ENCODE data around the gene CBFA2T3.

The CBFA2T3 gene

DNA sequence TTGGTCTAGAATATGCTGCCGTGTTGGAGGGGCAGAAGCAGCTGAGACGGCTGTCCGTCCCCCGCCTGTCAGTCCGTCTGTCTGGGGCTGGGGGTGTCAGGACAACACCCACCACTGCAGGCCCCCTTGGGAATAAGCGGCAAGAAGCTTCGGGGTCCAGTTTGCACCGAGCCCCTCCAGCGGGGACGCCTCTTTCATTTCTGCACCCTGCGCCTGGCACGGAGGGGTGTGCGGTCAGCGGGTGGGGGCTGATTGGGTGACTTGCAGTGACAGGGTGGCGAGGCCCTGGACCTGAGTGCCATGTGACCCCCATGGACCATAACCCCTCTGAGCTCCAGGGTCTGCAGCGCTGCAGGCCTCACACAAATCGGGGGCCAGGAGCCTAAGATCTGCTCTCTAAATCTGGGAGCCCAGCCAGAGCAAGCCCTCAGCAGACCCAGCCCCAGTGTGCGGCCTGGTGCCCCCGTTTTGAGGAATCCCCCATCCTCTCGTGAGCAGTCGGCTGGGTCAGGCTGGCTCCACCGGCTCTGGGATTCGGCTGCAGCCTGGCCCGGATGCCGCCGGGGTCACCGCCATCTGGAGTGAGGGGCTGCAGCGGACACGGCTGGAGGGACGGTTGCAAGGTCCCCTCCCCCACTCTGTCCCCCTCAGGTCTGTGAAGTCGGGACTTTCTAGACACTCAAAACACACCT is 8.3 kb downstream of the CBFA2T3 start:
- Histone ChIP-seq H3K9ac (no peak overlapping the region), H3K27me3 (ENCODE audit: control insufficient read depth, insufficient read depth, low read length) (no peaks in the 10 kb centered on the region), H3K4me1 (no peaks in the 10 kb centered on the region), H3K36me3 (ENCODE audit: control insufficient read depth, insufficient read depth, low read length) (no peaks in the 10 kb centered on the region), H3K9me3 (ENCODE audit: control insufficient read depth, low read length) (no peaks in the 10 kb centered on the region), H3K27ac (no peak overlapping the region), H3K4me3 (ENCODE audit: low read depth, low read length) (no peak overlapping the region), H3K79me2 (no peaks in the 10 kb centered on the region), H2AFZ (no peak overlapping the region), H3K4me2 (ENCODE audit: low read length) (no peak overlapping the region)
- TF ChIP-seq, protein P1, sequence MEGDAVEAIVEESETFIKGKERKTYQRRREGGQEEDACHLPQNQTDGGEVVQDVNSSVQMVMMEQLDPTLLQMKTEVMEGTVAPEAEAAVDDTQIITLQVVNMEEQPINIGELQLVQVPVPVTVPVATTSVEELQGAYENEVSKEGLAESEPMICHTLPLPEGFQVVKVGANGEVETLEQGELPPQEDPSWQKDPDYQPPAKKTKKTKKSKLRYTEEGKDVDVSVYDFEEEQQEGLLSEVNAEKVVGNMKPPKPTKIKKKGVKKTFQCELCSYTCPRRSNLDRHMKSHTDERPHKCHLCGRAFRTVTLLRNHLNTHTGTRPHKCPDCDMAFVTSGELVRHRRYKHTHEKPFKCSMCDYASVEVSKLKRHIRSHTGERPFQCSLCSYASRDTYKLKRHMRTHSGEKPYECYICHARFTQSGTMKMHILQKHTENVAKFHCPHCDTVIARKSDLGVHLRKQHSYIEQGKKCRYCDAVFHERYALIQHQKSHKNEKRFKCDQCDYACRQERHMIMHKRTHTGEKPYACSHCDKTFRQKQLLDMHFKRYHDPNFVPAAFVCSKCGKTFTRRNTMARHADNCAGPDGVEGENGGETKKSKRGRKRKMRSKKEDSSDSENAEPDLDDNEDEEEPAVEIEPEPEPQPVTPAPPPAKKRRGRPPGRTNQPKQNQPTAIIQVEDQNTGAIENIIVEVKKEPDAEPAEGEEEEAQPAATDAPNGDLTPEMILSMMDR (IDR thresholded peaks at IDR 0.05) = no peak

DNA sequence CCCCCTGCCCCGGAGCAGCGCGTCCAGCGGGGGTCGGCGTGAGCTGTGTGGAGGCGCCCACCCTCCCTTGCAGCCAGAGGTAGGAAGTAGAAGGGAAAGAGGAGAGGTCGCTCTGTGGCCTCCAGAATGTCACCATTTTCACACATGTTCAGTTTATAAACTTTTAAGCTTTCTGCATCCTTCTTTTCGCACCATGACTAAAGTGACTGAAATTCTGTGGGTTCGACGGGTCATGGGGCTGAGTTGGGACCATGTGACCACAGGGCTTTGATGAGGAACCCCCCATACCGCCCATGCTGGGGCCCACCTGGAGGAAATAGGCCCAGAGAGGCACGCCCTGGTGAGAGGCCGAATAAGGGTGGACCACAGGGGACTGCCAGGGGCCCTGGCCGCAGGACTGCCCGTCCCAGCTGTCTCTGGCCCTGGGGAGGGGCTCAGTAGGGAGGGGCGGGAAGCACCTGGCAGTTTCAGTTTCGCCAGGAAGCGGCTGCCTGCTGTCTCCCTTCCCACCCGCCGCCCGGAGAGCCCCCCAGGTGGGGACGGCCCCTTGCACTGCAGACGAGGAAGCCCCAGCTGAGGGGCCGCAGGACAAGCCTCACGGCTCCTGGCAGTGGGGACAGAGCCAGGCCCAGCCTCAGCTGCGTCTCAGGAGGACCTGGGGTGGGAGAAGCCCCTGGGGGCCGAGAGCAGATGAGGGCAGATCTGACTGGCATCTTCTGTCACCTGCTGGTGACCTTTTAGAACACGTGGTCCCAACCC is 9.0 kb downstream of the CBFA2T3 start:
- Histone ChIP-seq H3K9ac (no peak overlapping the region), H3K27me3 (ENCODE audit: control insufficient read depth, insufficient read depth, low read length) (no peaks in the 10 kb centered on the region)

DNA sequence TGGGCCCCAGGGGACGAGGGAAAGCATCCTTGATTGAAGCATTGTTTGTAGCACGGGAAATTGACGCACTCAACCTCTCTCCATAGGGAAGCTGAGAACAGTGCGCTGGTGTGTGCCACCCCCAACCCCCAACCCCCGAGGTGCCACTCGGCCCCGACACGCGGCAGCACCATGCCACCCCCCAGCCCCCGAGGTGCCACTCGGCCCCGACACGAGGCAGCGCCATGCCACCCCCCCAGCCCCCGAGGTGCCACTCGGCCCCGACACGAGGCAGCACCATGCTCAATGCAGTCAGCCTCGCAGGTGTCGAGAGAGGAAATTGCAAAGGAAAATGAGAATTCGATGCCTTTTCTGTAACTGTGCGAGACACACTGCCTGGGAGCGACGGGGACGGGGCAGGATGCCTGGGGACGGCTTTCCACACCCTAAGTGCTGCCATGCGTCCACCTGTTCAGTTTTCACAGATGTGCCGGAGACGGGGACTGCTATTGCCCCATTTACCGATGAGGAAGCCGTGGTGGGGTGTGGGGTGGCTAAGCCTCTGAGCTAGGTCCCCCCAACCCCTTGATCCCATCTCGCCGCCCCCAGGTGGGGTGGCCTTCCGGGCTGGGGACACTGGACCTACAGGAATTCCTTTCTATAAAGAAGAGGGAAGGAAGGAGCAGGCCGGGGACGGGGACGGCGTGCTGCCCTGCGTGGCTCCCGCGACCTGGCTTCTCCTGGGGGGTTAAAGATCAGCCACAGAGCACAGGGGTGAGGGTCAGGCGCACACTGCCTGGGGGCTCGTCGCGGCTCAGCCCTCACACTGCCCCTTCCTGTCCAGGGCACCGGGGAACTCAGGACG is 9.8 kb downstream of the CBFA2T3 start:
- no peaks in the 10 kb centered on the region for H3K4me1 ChIP-seq
- H3K27ac ChIP-seq = no peak overlapping the region
- H3K9ac ChIP-seq = no peak overlapping the region

More for the DNA sequence above, 9.0 kb downstream of the CBFA2T3 start:
- TF ChIP-seq, protein P1 (IDR thresholded peaks at IDR 0.05) = no peak
- Histone ChIP-seq H3K9me3 (ENCODE audit: control insufficient read depth, low read length) (no peaks in the 10 kb centered on the region), H3K27ac (no peak overlapping the region), H3K36me3 (ENCODE audit: control insufficient read depth, insufficient read depth, low read length) (no peaks in the 10 kb centered on the region), H3K79me2 (no peaks in the 10 kb centered on the region), H3K4me2 (ENCODE audit: low read length) (no peak overlapping the region), H3K4me1 (no peaks in the 10 kb centered on the region), H3K4me3 (ENCODE audit: low read depth, low read length) (no peak overlapping the region), H2AFZ (no peak overlapping the region)

DNA sequence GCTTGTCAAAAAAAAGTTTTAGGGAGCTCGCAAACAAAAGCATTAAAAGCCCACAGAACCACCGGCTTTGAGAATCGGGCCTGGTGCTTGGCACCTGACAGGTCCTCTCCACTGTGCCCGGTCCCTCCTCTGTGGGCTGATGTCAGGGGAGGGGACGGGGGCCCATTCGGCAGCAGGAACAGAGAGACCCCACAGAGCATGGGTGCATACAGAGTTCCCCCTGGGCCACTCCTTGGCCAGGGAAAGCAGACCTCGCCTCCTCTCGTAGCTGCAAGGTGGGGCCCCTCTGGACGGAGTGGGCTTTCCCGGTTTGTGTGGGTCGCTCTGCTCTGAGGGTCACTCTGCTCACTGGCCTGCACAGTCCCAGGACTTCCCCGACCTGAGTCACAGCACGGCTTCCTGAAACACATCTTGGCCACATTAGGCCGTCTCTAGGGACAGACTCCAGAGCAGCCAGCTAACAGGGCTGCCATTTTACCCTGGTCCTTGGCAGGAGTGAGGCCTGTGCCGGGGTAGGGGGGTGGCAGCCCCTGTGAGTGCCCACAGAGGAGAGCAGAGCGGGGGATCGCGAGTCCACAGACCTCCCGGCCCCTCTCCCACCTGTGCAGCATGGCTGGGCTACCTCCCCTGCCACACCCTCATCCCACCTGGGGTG is 11.1 kb downstream of the CBFA2T3 start:
- H3K27ac ChIP-seq = no peak overlapping the region
- no peak overlapping the region for H3K4me3 ChIP-seq (ENCODE audit: low read depth, low read length)
- H2AFZ ChIP-seq = no peak overlapping the region
- TF ChIP-seq, protein P1 (IDR thresholded peaks at IDR 0.05) = no peak
- no peaks in the 10 kb centered on the region for H3K79me2 ChIP-seq
- no peaks in the 10 kb centered on the region for H3K9me3 ChIP-seq (ENCODE audit: control insufficient read depth, low read length)
- no peak overlapping the region for H3K4me2 ChIP-seq (ENCODE audit: low read length)
- H3K36me3 ChIP-seq (ENCODE audit: control insufficient read depth, insufficient read depth, low read length) = no peaks in the 10 kb centered on the region
- no peaks in the 10 kb centered on the region for H3K27me3 ChIP-seq (ENCODE audit: control insufficient read depth, insufficient read depth, low read length)
- no peak overlapping the region for H3K9ac ChIP-seq
- no peaks in the 10 kb centered on the region for H3K4me1 ChIP-seq

More for the DNA sequence above, 9.8 kb downstream of the CBFA2T3 start:
- no peaks in the 10 kb centered on the region for H3K36me3 ChIP-seq (ENCODE audit: control insufficient read depth, insufficient read depth, low read length)
- H3K27me3 ChIP-seq (ENCODE audit: control insufficient read depth, insufficient read depth, low read length) = no peaks in the 10 kb centered on the region
- no peak overlapping the region for H3K4me3 ChIP-seq (ENCODE audit: low read depth, low read length)
- no peak overlapping the region for H2AFZ ChIP-seq
- no peaks in the 10 kb centered on the region for H3K79me2 ChIP-seq
- H3K4me2 ChIP-seq (ENCODE audit: low read length) = no peak overlapping the region
- no peaks in the 10 kb centered on the region for H3K9me3 ChIP-seq (ENCODE audit: control insufficient read depth, low read length)
- TF ChIP-seq, protein P1 (IDR thresholded peaks at IDR 0.05) = no peak

Data from parathyroid adenoma (tissue), 2 donors.